ENCODE results near the gene IGF2R.
A peak's percentile ranks its signal among the peaks of the same experiment; 100 is the strongest.
"Not testable (repeated sequence)": the region's sequence is repeated elsewhere in the genome, so short reads cannot be mapped to it uniquely, and the experiment has no call there.

Gene IGF2R

GRCh38 chr6:159997498-159998101, 28.7 kb downstream of the IGF2R start:
- no peak for DNase-seq

- no peak for DNase-seq
Measured at GRCh38 chr6:159998538-159998937, 29.7 kb downstream of the IGF2R start.

GRCh38 chr6:159999240-159999671, 30.4 kb downstream of the IGF2R start:
- DNase-seq, result no peak

- no peak for DNase-seq
Measured at GRCh38 chr6:160000280-160000704, 31.4 kb downstream of the IGF2R start.

GRCh38 chr6:160000893-160001427, 32.1 kb downstream of the IGF2R start:
- DNase-seq, result not testable (repeated sequence)

- no peak for DNase-seq
Measured at GRCh38 chr6:160002882-160003281, 34.0 kb downstream of the IGF2R start.

GRCh38 chr6:160004018-160004417, 35.1 kb downstream of the IGF2R start:
- DNase-seq, result no peak

GRCh38 chr6:160004419-160005175, 35.7 kb downstream of the IGF2R start:
- no peak for DNase-seq

- DNase-seq, result no peak
Measured at GRCh38 chr6:160005211-160005610, 36.3 kb downstream of the IGF2R start.

GRCh38 chr6:160005861-160006540, 37.1 kb downstream of the IGF2R start:
- peak; percentile 85 for DNase-seq

GRCh38 chr6:160007145-160007544, 38.3 kb downstream of the IGF2R start:
- DNase-seq, result no peak

- DNase-seq, result no peak
Measured at GRCh38 chr6:160007611-160008010, 38.7 kb downstream of the IGF2R start.

GRCh38 chr6:160010067-160010466, 41.2 kb downstream of the IGF2R start:
- DNase-seq, result peak; percentile 87

- DNase-seq, result no peak
Measured at GRCh38 chr6:160013987-160014868, 45.3 kb downstream of the IGF2R start.

GRCh38 chr6:160014869-160015182, 45.9 kb downstream of the IGF2R start:
- no peak for DNase-seq

GRCh38 chr6:160015778-160016684, 47.1 kb downstream of the IGF2R start:
- no peak for DNase-seq

GRCh38 chr6:160022101-160022500, 53.2 kb downstream of the IGF2R start:
- no peak for DNase-seq

GRCh38 chr6:160022793-160023192, 53.9 kb downstream of the IGF2R start:
- no peak for DNase-seq

GRCh38 chr6:160024152-160024551, 55.3 kb downstream of the IGF2R start:
- no peak for DNase-seq

GRCh38 chr6:160027076-160027475, 58.2 kb downstream of the IGF2R start:
- no peak for DNase-seq

- no peak for DNase-seq
Measured at GRCh38 chr6:160027931-160028330, 59.0 kb downstream of the IGF2R start.

Measured in femur (tissue), 1 donor.